Spleen (tissue), 7 donors: ENCODE results near the gene CD276.
A peak's percentile ranks its signal among the peaks of the same experiment; 100 is the strongest.

ENCODE experiments used
- POLR2AphosphoS5 ChIP-seq, 3 donors: sonication (generic); formaldehyde crosslinking; IDR thresholded peaks; one replicate each; pipeline ENCODE4 v1.5.1; 2017; ENCODE audit warnings: antibody characterized with exemption in 3 of 3
- TF ChIP-seq, protein P1 (sequence below), 11 experiments: fragments of 200-600 bp in 7 of 11; fragments of 450-650 bp in 4 of 11; sonication (generic) in 4 of 11; IDR thresholded peaks in 8 of 11; conservative IDR thresholded peaks in 3 of 11; 1 replicate in 7 of 11; 2 replicates in 4 of 11; pipeline versions ENCODE4 v1.4.0 to v1.8.0; 2016 to 2021; ENCODE audit warnings: antibody characterized with exemption in 11 of 11, inconsistent platforms in 4 of 11, mild to moderate bottlenecking in 1 of 11
- donor health status: DM: no; HTN: no; CAD: no; lungs with moderate emphysema.
- donor health status: DM: no; HTN: no; CAD: no.
- donor health status: DM: no; HTN: no; CAD: no.

DNA sequence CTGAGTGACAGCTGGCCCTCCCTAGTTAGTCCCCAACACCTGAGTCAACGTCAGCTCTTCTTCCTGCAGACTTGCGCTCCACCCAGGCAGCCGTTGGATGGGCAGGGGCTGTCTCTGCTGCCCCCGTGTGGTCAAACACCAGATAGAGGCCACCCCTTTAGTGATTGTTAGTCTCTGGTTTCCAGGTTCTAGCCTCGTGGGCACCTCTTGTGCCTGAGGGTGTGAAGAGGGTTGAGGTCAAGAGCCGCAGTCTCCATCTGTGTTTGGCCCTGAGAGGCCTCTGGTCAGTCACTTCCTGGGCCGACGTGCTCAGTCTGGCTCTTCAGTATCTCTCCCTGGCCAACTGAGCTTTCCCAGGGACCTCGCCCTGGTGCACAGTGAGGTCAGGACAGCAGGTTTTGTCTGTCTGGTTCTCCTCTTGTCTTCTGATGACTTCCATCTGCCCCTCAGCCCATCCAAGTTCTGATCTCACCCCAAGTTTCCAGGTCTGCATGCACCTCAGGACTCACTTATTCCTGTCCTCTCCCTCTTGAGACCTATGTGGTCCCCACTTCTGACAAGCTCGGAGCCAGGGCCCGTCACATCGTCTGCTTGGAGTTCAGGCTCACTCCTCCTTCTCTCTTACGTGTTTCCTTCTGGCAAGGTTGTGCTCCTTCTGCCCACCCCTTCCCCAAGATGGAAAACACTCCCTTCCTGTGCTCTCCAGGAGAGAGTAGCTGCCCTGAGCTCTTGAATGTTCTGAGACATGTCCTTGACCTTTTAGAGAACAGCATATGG, 20.9 kb downstream of the CD276 start:
- TF ChIP-seq, protein P1, sequence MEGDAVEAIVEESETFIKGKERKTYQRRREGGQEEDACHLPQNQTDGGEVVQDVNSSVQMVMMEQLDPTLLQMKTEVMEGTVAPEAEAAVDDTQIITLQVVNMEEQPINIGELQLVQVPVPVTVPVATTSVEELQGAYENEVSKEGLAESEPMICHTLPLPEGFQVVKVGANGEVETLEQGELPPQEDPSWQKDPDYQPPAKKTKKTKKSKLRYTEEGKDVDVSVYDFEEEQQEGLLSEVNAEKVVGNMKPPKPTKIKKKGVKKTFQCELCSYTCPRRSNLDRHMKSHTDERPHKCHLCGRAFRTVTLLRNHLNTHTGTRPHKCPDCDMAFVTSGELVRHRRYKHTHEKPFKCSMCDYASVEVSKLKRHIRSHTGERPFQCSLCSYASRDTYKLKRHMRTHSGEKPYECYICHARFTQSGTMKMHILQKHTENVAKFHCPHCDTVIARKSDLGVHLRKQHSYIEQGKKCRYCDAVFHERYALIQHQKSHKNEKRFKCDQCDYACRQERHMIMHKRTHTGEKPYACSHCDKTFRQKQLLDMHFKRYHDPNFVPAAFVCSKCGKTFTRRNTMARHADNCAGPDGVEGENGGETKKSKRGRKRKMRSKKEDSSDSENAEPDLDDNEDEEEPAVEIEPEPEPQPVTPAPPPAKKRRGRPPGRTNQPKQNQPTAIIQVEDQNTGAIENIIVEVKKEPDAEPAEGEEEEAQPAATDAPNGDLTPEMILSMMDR (IDR thresholded peaks at IDR 0.05 in 8 of 11, conservative IDR thresholded peaks at IDR 0.05 in 3 of 11) = peak; percentile 31 to 84 (median 68)
- peak in 1 of 3 donors; percentile 13 for TF ChIP-seq POLR2AphosphoS5 (IDR thresholded peaks at IDR 0.05)
